GM12878 (cell line): ENCODE measurements around the gene AP1B1. TPM values are rescaled to one million over a fixed set of nuclear protein-coding genes. Genes with fewer than 3 reads are reported as not detected.

Experiments
- ATAC-seq: fragments of 200-7000 bp; cut with Tn5 transposase; 3 replicates; pipeline ENCODE4 v1.9.1; 2020; ENCODE audit warnings: mild to moderate bottlenecking, moderate library complexity
- BruUV-seq: library from RNA; stranded (reverse); fragments of 400-500 nt; replicated peaks from 2 replicates; lab custom pipeline; 2021; lab: Mats Ljungman, UMichigan
- CTCF ChIA-PET: fragments of 300-600 bp; sonication (Branson Sonifier 250); formaldehyde crosslinking; extraction: SDS; loops from one replicate; lab custom pipeline; 2021; ENCODE audit warnings: inconsistent platforms; lab: Yijun Ruan, JAX
- POLR2A ChIA-PET: fragments of 350-600 bp; formaldehyde crosslinking; extraction: SDS; loops from one replicate; lab custom pipeline; 2021; ENCODE audit warnings: inconsistent platforms; lab: Charles Lee
- RAD21 ChIA-PET: fragments of 300-600 bp; sonication (Branson Sonifier 250); formaldehyde crosslinking; loops from one replicate; lab custom pipeline; 2023; ENCODE audit warnings: antibody characterized with exemption; ENCODE audit not compliant: unreplicated experiment; lab: Charles Lee
- SMC1A ChIA-PET: fragments of 300-600 bp; sonication (Branson Sonifier 250); formaldehyde crosslinking; loops from one replicate; lab custom pipeline; 2023; ENCODE audit not compliant: unreplicated experiment, uncharacterized antibody; lab: Charles Lee
- DNase-seq: peaks from one replicate; pipeline ENCODE4 v3.0.0-alpha.2; 2011; ENCODE audit warnings: low read depth, low spot score
- FAIRE-seq: peaks from 3 replicates; lab custom pipeline; 2011; peaks lifted over from hg19 to GRCh38; lab: Jason Lieb, UNC
- H2AFZ ChIP-seq: 2 replicates; pipeline ENCODE4 v1.6.0; 2011; ENCODE audit warnings: low read depth, low read length, control low read depth; ENCODE audit not compliant: control insufficient read depth
- H3K27ac ChIP-seq: 2 replicates; pipeline ENCODE4 v1.5.1; 2011; ENCODE audit warnings: control low read depth; ENCODE audit not compliant: control insufficient read depth, insufficient read depth
- H3K27me3 ChIP-seq, 2 experiments: replicated peaks in 1 of 2; 2 replicates each; pipeline versions ENCODE4 v1.6.0 to v1.6.1; 2011; ENCODE audit warnings: low read length in 1 of 2; ENCODE audit not compliant: control insufficient read depth in 2 of 2, insufficient read depth in 2 of 2
- H3K36me3 ChIP-seq, 2 experiments: 2 replicates each; pipeline ENCODE4 v1.5.1; 2011; ENCODE audit warnings: low read length in 1 of 2; ENCODE audit not compliant: control insufficient read depth in 2 of 2, insufficient read depth in 2 of 2
- H3K4me1 ChIP-seq: 2 replicates; pipeline ENCODE4 v1.6.1; 2011; ENCODE audit warnings: mild to moderate bottlenecking, low read length, moderate library complexity, mixed read lengths; ENCODE audit not compliant: control insufficient read depth, insufficient read depth
- H3K4me2 ChIP-seq: 2 replicates; pipeline ENCODE4 v1.6.0; 2011; ENCODE audit warnings: control low read depth; ENCODE audit not compliant: control insufficient read depth, insufficient read depth
- H3K4me3 ChIP-seq: fragments of 200-600 bp; sonication (generic); 2 replicates; pipeline ENCODE4 v1.5.1; 2016
- H3K79me2 ChIP-seq: 2 replicates; pipeline ENCODE4 v1.6.0; 2011; ENCODE audit warnings: low read length; ENCODE audit not compliant: control insufficient read depth, insufficient read depth
- H3K9ac ChIP-seq: 2 replicates; pipeline ENCODE4 v1.8.0; 2011; ENCODE audit warnings: low read length, control low read depth, mixed read lengths; ENCODE audit not compliant: control insufficient read depth, insufficient read depth
- H3K9me3 ChIP-seq: replicated peaks from 3 replicates; pipeline ENCODE4 v1.5.1; 2011; ENCODE audit warnings: mild to moderate bottlenecking, low read length; ENCODE audit not compliant: control insufficient read depth, insufficient read depth
- H4K20me1 ChIP-seq: 2 replicates; pipeline ENCODE4 v1.6.0; 2011; ENCODE audit not compliant: control insufficient read depth, insufficient read depth
- CHD1 ChIP-seq: IDR thresholded peaks from 2 replicates; pipeline ENCODE4 v1.6.1; 2012; ENCODE audit warnings: low read depth, low read length, improper control_type of control experiment
- FOS ChIP-seq: IDR thresholded peaks from 3 replicates; pipeline ENCODE4 v1.6.1; 2011; ENCODE audit warnings: borderline replicate concordance; ENCODE audit not compliant: insufficient read length; ENCODE audit errors: extremely low read depth
- FOXK2 ChIP-seq: fragments of 450-650 bp; IDR thresholded peaks from 2 replicates; pipeline ENCODE4 v1.6.1; 2017; ENCODE audit warnings: mild to moderate bottlenecking, moderate library complexity
- FOXM1 ChIP-seq: IDR thresholded peaks from 2 replicates; pipeline ENCODE4 v1.6.1; 2012; ENCODE audit warnings: low read depth, mild to moderate bottlenecking, inconsistent platforms, low read length, moderate library complexity
- KAT2A ChIP-seq: conservative IDR thresholded peaks from 2 replicates; pipeline ENCODE4 v1.6.1; 2011; ENCODE audit warnings: low read depth, low read length; ENCODE audit not compliant: control insufficient read depth
- MYB ChIP-seq: fragments of 150-350 bp; IDR thresholded peaks from 2 replicates; pipeline ENCODE4 v1.6.1; 2014; ENCODE audit warnings: mild to moderate bottlenecking, low read depth, low read length, borderline replicate concordance
- SREBF2 ChIP-seq: IDR thresholded peaks from 2 replicates; pipeline ENCODE4 v1.6.1; 2012; ENCODE audit warnings: mild to moderate bottlenecking, low read length
- SRF ChIP-seq, 2 experiments: IDR thresholded peaks; 2 replicates each; pipeline ENCODE4 v1.6.1; 2011; ENCODE audit warnings: low read depth in 2 of 2, low read length in 2 of 2, mild to moderate bottlenecking in 1 of 2, moderate library complexity in 1 of 2
- SUZ12 ChIP-seq: fragments of 200-600 bp; sonication (generic); IDR thresholded peaks from one replicate; pipeline ENCODE4 v1.6.1; 2018; ENCODE audit warnings: antibody characterized with exemption, mild to moderate bottlenecking; ENCODE audit not compliant: unreplicated experiment
- ZNF622 ChIP-seq: fragments of 450-650 bp; IDR thresholded peaks from 2 replicates; pipeline ENCODE4 v1.6.1; 2017; ENCODE audit warnings: mild to moderate bottlenecking, inconsistent platforms
- WGBS: methylation state at CpG from one replicate; pipeline ENCODE4 v1.1.6; 2016; ENCODE audit warnings: low lambda C conversion rate; ENCODE audit not compliant: insufficient replicate concordance, insufficient coverage; ENCODE audit errors: missing lambda C conversion rate; 5-methylcytosine and 5-hydroxymethylcytosine counted together
- in situ Hi-C: fragments of 300-500 bp; cut with MboI; formaldehyde crosslinking; loops from 9 replicates; pipeline ENCODE4 v1.14.3; 2018; ENCODE audit warnings: mixed read lengths
- intact Hi-C: fragments of 100-400 bp; cut with micrococcal nuclease; formaldehyde crosslinking; loops from one replicate; pipeline ENCODE4 v1.14.2; 2022; ENCODE audit not compliant: unreplicated experiment
- polyA plus RNA-seq, 11 experiments: library from polyadenylated mRNA; depleted of rRNA in 4 of 11; unstranded in 6 of 11; stranded (reverse) in 5 of 11; fragments of >200 nt; fragmentation: Nextera tagmentation in 4 of 11; fragmentation: Illumina TruSeq in 1 of 11; extraction: Ambion mirVana in 4 of 11; extraction: Trizol in 1 of 11; gene quantifications; 1 replicate in 1 of 11; 2 replicates in 10 of 11; pipeline versions ENCODE4 v1.2.1 to v1.2.3, GENCODE V29; 2011 to 2016; ENCODE audit warnings: inconsistent platforms in 2 of 11, missing spikeins in 2 of 11, low read depth in 1 of 11
- total RNA-seq, 4 experiments: library from RNA; depleted of rRNA in 3 of 4; stranded (reverse); fragments of >200 nt in 3 of 4; fragmentation: Illumina TruSeq in 1 of 4; extraction: Trizol in 1 of 4; gene quantifications; 2 replicates each; pipeline versions ENCODE4 v1.2.1 to v1.2.3, GENCODE V29; 2013 to 2021
- TF ChIP-seq, protein P1 (sequence below): fragments of 450-650 bp; formaldehyde crosslinking; IDR thresholded peaks from 2 replicates; pipeline ENCODE4 v1.4.0; 2022; ENCODE audit warnings: mild to moderate bottlenecking, moderate library complexity
- TF ChIP-seq, protein P2 (sequence below): fragments of 450-650 bp; formaldehyde crosslinking; IDR thresholded peaks from 2 replicates; pipeline ENCODE4 v1.4.0; 2020; ENCODE audit warnings: mild to moderate bottlenecking, moderate library complexity
- TF ChIP-seq, protein P3 (sequence below), 3 experiments: IDR thresholded peaks in 2 of 3; conservative IDR thresholded peaks in 1 of 3; 2 replicates each; pipeline ENCODE4 v1.5.1; 2011; ENCODE audit warnings: low read depth in 3 of 3, low read length in 3 of 3, mild to moderate bottlenecking in 3 of 3, control low read depth in 2 of 3, moderate library complexity in 2 of 3, inconsistent platforms in 1 of 3, mixed read lengths in 1 of 3; ENCODE audit not compliant: control insufficient read depth in 2 of 3, insufficient read depth in 1 of 3; ENCODE audit errors: extremely low read depth in 1 of 3
- TF ChIP-seq, protein P4 (sequence below): IDR thresholded peaks from 2 replicates; pipeline ENCODE4 v1.6.1; 2011; ENCODE audit warnings: borderline replicate concordance, low read depth, mild to moderate bottlenecking, moderate library complexity, mixed read lengths, low read length; ENCODE audit not compliant: insufficient read depth; ENCODE audit errors: extremely low read length

The AP1B1 gene
- total and polyA plus RNA-seq, 10 of the 15 experiments (the other 5 are each of a cell fraction or from before 2014, with no cell fraction given): 2.1 to 98.6 (median 57.8) TPM

DNA sequence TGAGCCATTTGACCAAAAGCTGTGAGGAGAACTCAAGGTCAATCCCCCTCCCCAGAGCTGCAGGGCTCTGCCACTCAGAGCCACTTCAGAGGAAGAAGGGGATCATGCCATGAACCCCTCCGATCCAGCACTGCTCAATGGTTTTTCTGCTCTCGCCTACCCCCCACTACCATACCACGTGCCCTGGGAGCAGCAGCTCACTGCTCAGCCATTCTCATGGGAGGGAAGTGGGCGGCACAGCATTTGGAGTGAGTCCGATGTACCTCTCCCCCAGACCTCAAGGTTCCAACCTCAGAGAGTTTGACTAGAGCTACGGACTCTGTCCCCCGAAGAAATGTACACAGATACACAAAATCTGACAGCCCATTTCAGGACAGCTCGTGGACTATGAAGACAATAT is 34.5 kb downstream of the AP1B1 start:
- ChIA-PET POLR2A (no interaction called here), RAD21 (no interaction called here), CTCF (no interaction called here), SMC1A (no interaction called here)
- Histone ChIP-seq H3K9me3 (no peaks in the 10 kb centered on the region), H3K9ac (no peak overlapping the region), H3K4me3 (no peak overlapping the region), H3K36me3 (peaks cover 34 to 62% of the 10 kb centered on the region in 2 experiments), H3K27me3 (no peaks in the 10 kb centered on the region), H3K79me2 (no peaks in the 10 kb centered on the region), H3K4me2 (no peak overlapping the region), H3K4me1 (no peaks in the 10 kb centered on the region), H4K20me1 (no peaks in the 10 kb centered on the region), H3K27ac (no peak overlapping the region), H2AFZ (no peak overlapping the region)
- DNase-seq (no peak), ATAC-seq (no peak), FAIRE-seq (no peak)
- BruUV-seq: no TSS peak
- whole genome bisulfite sequencing: 98% methylated on average over 8 of the region's 8 CpGs
- intact Hi-C loops: no loop called here
- in situ Hi-C loops: no loop called here
- TF ChIP-seq SREBF2: no peak
- no peak for TF ChIP-seq ZNF622
- no peak for TF ChIP-seq CHD1
- TF ChIP-seq, protein P1, sequence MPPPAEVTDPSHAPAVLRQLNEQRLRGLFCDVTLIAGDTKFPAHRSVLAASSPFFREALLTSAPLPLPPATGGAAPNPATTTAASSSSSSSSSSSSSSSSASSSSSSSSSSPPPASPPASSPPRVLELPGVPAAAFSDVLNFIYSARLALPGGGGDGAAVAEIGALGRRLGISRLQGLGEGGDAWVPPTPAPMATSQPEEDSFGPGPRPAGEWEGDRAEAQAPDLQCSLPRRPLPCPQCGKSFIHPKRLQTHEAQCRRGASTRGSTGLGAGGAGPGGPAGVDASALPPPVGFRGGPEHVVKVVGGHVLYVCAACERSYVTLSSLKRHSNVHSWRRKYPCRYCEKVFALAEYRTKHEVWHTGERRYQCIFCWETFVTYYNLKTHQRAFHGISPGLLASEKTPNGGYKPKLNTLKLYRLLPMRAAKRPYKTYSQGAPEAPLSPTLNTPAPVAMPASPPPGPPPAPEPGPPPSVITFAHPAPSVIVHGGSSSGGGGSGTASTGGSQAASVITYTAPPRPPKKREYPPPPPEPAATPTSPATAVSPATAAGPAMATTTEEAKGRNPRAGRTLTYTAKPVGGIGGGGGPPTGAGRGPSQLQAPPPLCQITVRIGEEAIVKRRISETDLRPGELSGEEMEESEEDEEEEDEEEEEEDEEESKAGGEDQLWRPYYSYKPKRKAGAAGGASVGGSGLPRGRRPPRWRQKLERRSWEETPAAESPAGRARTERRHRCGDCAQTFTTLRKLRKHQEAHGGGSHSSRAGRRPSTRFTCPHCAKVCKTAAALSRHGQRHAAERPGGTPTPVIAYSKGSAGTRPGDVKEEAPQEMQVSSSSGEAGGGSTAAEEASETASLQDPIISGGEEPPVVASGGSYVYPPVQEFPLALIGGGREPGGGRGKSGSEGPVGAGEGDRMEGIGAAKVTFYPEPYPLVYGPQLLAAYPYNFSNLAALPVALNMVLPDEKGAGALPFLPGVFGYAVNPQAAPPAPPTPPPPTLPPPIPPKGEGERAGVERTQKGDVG (CRISPR knock-in tag): no peak
- no peak for TF ChIP-seq FOXK2
- TF ChIP-seq, protein P2, sequence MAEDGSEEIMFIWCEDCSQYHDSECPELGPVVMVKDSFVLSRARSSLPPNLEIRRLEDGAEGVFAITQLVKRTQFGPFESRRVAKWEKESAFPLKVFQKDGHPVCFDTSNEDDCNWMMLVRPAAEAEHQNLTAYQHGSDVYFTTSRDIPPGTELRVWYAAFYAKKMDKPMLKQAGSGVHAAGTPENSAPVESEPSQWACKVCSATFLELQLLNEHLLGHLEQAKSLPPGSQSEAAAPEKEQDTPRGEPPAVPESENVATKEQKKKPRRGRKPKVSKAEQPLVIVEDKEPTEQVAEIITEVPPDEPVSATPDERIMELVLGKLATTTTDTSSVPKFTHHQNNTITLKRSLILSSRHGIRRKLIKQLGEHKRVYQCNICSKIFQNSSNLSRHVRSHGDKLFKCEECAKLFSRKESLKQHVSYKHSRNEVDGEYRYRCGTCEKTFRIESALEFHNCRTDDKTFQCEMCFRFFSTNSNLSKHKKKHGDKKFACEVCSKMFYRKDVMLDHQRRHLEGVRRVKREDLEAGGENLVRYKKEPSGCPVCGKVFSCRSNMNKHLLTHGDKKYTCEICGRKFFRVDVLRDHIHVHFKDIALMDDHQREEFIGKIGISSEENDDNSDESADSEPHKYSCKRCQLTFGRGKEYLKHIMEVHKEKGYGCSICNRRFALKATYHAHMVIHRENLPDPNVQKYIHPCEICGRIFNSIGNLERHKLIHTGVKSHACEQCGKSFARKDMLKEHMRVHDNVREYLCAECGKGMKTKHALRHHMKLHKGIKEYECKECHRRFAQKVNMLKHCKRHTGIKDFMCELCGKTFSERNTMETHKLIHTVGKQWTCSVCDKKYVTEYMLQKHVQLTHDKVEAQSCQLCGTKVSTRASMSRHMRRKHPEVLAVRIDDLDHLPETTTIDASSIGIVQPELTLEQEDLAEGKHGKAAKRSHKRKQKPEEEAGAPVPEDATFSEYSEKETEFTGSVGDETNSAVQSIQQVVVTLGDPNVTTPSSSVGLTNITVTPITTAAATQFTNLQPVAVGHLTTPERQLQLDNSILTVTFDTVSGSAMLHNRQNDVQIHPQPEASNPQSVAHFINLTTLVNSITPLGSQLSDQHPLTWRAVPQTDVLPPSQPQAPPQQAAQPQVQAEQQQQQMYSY: no peak
- TF ChIP-seq MYB: no peak
- TF ChIP-seq FOS: no peak
- no peak for TF ChIP-seq KAT2A
- TF ChIP-seq SUZ12: no peak
- no peak for TF ChIP-seq FOXM1
- TF ChIP-seq, protein P3, sequence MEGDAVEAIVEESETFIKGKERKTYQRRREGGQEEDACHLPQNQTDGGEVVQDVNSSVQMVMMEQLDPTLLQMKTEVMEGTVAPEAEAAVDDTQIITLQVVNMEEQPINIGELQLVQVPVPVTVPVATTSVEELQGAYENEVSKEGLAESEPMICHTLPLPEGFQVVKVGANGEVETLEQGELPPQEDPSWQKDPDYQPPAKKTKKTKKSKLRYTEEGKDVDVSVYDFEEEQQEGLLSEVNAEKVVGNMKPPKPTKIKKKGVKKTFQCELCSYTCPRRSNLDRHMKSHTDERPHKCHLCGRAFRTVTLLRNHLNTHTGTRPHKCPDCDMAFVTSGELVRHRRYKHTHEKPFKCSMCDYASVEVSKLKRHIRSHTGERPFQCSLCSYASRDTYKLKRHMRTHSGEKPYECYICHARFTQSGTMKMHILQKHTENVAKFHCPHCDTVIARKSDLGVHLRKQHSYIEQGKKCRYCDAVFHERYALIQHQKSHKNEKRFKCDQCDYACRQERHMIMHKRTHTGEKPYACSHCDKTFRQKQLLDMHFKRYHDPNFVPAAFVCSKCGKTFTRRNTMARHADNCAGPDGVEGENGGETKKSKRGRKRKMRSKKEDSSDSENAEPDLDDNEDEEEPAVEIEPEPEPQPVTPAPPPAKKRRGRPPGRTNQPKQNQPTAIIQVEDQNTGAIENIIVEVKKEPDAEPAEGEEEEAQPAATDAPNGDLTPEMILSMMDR (IDR thresholded peaks at IDR 0.05 in 2 of 3, conservative IDR thresholded peaks at IDR 0.05 in 1 of 3; ENCODE audit: control insufficient read depth in 2 of 3, extremely low read depth in 1 of 3, insufficient read depth in 1 of 3, low read depth in 3 of 3, low read length in 3 of 3): no peak
- no peak for TF ChIP-seq SRF (IDR thresholded peaks at IDR 0.05; ENCODE audit: low read depth in 2 of 2, low read length in 2 of 2)
- TF ChIP-seq, protein P4, sequence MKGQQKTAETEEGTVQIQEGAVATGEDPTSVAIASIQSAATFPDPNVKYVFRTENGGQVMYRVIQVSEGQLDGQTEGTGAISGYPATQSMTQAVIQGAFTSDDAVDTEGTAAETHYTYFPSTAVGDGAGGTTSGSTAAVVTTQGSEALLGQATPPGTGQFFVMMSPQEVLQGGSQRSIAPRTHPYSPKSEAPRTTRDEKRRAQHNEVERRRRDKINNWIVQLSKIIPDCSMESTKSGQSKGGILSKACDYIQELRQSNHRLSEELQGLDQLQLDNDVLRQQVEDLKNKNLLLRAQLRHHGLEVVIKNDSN: no peak
